GM19467 (cell line): ENCODE measurements around the gene MAP3K14.
A peak's percentile ranks its signal among the peaks of the same experiment; 100 is the strongest.

ENCODE experiments used
- ATAC-seq: cut with Tn5 transposase; IDR thresholded peaks from one replicate; pipeline ENCODE4 v1.9.1; 2021; ENCODE audit warnings: mild to moderate bottlenecking, moderate library complexity; ENCODE audit not compliant: unreplicated experiment

The MAP3K14 gene

GRCh38 chr17:45317111-45317928 lies 500 bp upstream of the MAP3K14 start:
- ATAC-seq: peak; percentile 66

GRCh38 chr17:45315648-45316433 lies 979 bp downstream of the MAP3K14 start:
- ATAC-seq: no peak

- no peak for ATAC-seq
Observed at GRCh38 chr17:45314741-45315647, 1.8 kb downstream of the MAP3K14 start.

GRCh38 chr17:45313996-45314740 lies 2.7 kb downstream of the MAP3K14 start:
- no peak for ATAC-seq

- ATAC-seq: no peak
Observed at GRCh38 chr17:45313421-45313771, 3.4 kb downstream of the MAP3K14 start.

GRCh38 chr17:45312477-45313420 lies 4.1 kb downstream of the MAP3K14 start:
- ATAC-seq: no peak

- ATAC-seq: no peak
Observed at GRCh38 chr17:45311760-45312476, 4.9 kb downstream of the MAP3K14 start.

- ATAC-seq: no peak
Observed at GRCh38 chr17:45311401-45311759, 5.4 kb downstream of the MAP3K14 start.

- ATAC-seq: no peak
Observed at GRCh38 chr17:45310380-45311324, 6.2 kb downstream of the MAP3K14 start.

GRCh38 chr17:45309400-45309799 lies 7.4 kb downstream of the MAP3K14 start:
- ATAC-seq: no peak

- no peak for ATAC-seq
Observed at GRCh38 chr17:45308840-45309239, 8.0 kb downstream of the MAP3K14 start.

- no peak for ATAC-seq
Observed at GRCh38 chr17:45308016-45308365, 8.8 kb downstream of the MAP3K14 start.

- no peak for ATAC-seq
Observed at GRCh38 chr17:45307290-45308015, 9.4 kb downstream of the MAP3K14 start.

GRCh38 chr17:45306623-45307022 lies 10.2 kb downstream of the MAP3K14 start:
- no peak for ATAC-seq

GRCh38 chr17:45306094-45306493 lies 10.7 kb downstream of the MAP3K14 start:
- ATAC-seq: no peak

GRCh38 chr17:45305530-45306087 lies 11.2 kb downstream of the MAP3K14 start:
- no peak for ATAC-seq

- peak; percentile 54 for ATAC-seq
Observed at GRCh38 chr17:45302649-45303173, 14.1 kb downstream of the MAP3K14 start.
